Activated CD4-positive, alpha-beta T cell treated with anti-CD3 and anti-CD28 coated beads, Interleukin-2, amount 50 U/mL, for 1 hour (primary cell): Measurements from ENCODE around the gene SPIRE2.
A peak's percentile ranks its signal among the peaks of the same experiment; 100 is the strongest.

Source experiments
- DNase-seq: peaks from one replicate; pipeline ENCODE4 v3.0.0-alpha.2; 2020

The SPIRE2 gene

GRCh38 chr16:89842471-89843408, 14.5 kb downstream of the SPIRE2 start:
- DNase-seq, result no peak

- no peak for DNase-seq
These were observed 15.4 kb downstream of the SPIRE2 start for GRCh38 chr16:89843409-89844350.

DNA sequence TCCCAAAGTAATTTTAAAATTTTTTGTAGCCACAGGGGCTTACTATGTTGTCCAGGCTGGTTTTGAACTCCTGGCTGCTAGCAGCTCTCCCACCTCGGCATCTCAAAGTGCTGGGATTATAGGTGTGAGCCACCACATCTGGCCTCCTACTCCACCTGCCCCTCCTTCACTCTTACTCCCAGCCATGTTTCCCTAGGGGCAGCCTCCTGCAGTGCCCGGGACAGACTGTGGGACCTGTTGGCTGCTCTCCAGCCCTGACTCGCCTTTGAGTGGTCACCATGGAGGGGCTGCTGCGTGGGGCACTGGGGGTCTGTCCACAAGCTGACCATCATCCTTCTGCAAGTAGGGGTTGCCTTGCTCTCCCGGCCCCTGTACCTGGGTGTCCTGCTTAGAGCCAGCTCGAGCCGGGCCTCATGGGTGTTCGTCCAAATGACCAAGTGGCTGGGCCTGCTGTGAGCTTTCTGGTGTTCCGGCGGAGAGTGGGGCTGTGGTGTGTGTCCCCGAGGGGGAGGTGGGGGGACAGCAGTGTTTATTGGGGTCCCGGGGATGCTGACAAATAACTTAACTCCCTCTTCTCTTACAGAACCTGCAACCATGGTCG, 16.6 kb downstream of the SPIRE2 start:
- DNase-seq, result no peak

GRCh38 chr16:89845417-89845816, 17.1 kb downstream of the SPIRE2 start:
- no peak for DNase-seq

- no peak for DNase-seq
These were observed 19.0 kb downstream of the SPIRE2 start for GRCh38 chr16:89847051-89847939.

GRCh38 chr16:89847940-89848297, 19.6 kb downstream of the SPIRE2 start:
- no peak for DNase-seq

DNA sequence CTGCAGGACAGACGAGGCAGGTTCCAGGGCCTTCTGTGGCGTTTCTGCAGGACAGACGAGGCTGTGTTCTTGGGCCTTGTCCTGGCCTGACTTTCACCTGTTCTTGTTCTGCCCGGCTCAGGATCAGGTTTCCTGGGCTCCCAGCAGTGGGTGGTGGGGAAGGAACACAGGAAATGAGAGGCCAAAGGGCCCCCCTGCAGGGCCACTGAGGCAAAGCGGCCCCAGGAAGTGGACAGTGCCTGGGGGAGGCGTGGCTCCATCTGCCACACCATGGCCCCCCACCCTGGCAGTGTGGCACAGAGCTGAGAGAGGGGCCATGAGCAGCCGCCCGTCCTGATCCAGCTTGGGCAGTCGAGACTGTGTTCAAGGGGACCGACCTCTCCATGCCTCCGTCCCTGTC, 20.7 kb downstream of the SPIRE2 start:
- no peak for DNase-seq

GRCh38 chr16:89853306-89853993, 25.2 kb downstream of the SPIRE2 start:
- no peak for DNase-seq

- DNase-seq, result no peak
These were observed 27.1 kb downstream of the SPIRE2 start for GRCh38 chr16:89855301-89855945.

DNA sequence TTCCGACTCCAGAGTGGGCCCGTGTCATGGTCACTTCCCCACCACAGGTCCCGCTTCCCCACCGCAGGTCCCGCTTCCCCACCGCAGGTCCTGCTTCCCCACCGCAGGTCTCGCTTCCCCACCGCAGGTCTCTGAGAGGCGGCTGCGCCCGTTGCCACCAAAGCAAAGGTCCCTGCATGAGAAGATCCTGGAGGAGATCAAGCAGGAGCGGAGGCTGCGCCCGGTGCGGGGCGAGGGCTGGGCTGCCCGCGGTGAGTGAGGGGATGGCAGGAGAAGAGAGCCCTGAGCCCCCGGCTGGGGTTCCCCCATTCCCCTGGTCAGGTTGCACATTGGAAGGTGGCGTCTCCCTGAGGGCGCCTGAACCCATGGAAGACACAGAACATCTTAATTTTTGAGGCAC, 27.7 kb downstream of the SPIRE2 start:
- DNase-seq, result no peak

DNA sequence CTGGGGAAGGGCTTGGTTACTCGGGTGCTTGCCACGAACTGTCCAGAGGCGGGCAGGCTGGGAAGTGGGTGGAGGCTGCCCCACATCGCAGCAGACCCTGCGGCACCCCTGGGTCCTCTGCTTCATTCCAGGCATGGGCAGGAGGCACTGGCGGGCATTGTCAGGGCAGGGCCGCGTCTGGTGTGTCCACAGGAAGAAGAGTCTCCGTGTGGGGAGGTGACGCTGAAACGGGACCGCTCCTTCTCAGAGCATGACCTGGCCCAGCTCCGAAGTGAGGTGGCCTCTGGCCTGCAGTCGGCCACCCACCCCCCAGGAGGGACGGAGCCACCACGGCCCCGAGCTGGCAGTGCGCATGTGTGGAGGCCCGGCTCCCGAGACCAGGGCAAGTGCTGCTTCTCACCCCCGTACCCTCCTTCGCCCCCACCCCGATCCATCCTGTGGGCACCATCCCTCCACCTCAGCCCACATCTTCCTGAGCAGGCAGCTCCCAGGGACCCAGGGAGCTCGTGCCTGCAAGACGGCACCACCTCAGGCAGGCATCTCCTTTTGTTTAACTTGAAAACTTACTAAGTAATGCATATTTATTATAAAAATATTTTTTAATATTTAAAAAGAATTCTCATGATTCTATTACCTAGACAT, 30.8 kb downstream of the SPIRE2 start:
- no peak for DNase-seq

DNA sequence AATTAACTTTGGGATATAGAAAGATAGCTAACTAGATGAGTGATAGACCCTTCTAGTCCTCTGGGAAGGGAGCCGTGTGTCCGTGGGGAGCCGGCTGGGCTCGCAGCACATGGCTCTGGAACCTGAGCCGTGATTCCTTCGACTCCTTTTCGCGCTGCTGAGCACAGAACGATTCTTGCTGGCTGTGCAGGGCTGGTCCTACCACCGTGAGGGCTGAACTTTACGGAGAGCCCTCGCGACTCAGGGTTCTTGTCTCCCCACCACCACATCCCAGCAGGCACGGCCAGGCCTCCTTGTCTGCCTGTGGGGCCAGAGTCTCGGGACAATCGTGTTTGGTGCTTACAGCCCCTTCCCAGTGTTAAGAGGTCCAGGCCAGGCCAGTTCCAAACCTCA, 31.3 kb downstream of the SPIRE2 start:
- DNase-seq, result no peak

- peak; percentile 74 for DNase-seq
These were observed 32.6 kb downstream of the SPIRE2 start for GRCh38 chr16:89860747-89861304.

DNA sequence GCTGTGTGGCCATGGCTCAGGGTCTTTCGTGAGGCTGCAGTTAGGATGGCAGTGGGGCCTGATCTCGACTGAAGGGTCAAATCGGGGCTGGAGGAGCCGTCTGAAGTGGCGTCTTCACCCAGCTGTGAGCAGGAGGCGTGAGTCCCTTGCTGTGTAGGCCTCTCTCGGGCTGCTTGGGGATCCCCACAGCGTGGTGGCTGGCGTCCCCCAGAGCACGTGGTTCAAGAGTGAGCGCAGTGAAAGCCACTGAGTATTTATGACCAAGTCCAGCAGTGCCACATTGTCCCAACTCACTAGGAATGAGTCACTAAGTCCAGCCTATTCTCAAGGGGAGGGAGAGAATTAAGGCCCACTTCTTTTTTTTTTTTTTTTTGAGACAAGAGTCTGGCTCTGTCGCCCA, 33.4 kb downstream of the SPIRE2 start:
- DNase-seq, result no peak

- DNase-seq, result no peak
These were observed 34.5 kb downstream of the SPIRE2 start for GRCh38 chr16:89862732-89863131.

GRCh38 chr16:89863741-89864526, 35.7 kb downstream of the SPIRE2 start:
- no peak for DNase-seq

- DNase-seq, result no peak
These were observed 36.2 kb downstream of the SPIRE2 start for GRCh38 chr16:89864527-89864820.

- DNase-seq, result no peak
These were observed 39.6 kb downstream of the SPIRE2 start for GRCh38 chr16:89867918-89868317.

DNA sequence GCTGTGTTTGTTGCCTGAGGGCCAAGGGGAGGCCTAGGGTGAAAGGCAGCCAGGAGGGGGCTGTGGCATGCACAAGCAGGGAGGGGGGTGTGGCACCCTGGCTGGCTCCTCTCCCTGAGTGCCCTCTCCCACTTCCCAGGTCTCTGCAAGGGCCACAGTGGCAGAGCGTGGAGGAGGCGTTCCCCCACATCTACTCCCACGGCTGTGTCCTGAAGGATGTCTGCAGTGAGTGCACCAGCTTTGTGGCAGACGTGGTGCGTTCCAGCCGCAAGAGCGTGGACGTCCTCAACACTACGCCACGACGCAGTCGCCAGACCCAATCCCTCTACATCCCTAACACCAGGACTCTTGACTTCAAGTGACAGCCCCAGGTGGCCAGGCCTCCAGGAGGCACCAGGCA, 41.6 kb downstream of the SPIRE2 start:
- no peak for DNase-seq

- no peak for DNase-seq
These were observed 42.2 kb downstream of the SPIRE2 start for GRCh38 chr16:89870440-89870839.
